ENCODE data around the gene BAG3. TPM values are rescaled to one million over a fixed set of nuclear protein-coding genes. Genes with fewer than 3 reads are reported as not detected.

The BAG3 gene
- total and polyA plus RNA-seq, 9 of the 15 experiments (the other 6 are each of a cell fraction or from before 2014, with no cell fraction given): 2.6 to 27.4 (median 7.2) TPM

GRCh38 chr10:119659951-119660350 is 8.8 kb downstream of the BAG3 start:
- DNase-seq (ENCODE audit: extremely low read depth in 1 of 4, low spot score in 3 of 4): no peak
- CTCF ChIA-PET (ENCODE audit: low intra/inter-chr PET ratio): no interaction called here
- BruUV-seq (replicated peaks): no TSS peak
- intact Hi-C loops (cut with micrococcal nuclease) (loop anchor here (10.0 kb wide), 1 partner anchor 115 kb away; the partner anchor contains the start of gene RGS10), in situ Hi-C loops (cut with MboI) (no loop called here)
- H3K79me2 ChIP-seq (ENCODE audit: control insufficient read depth, insufficient read depth, low read length): peaks cover 93% of the 10 kb centered on the region
- H3K9me3 ChIP-seq (replicated peaks; ENCODE audit: control insufficient read depth, insufficient read depth, low read depth, low read length): no peaks in the 10 kb centered on the region
- peaks cover 42% of the 10 kb centered on the region; the same call in 2 of the 3 replicates for H3K36me3 ChIP-seq (ENCODE audit: control insufficient read depth, insufficient read depth, low read length)
- H3K4me3 ChIP-seq: no peak overlapping the region
- POLR2A ChIA-PET: no interaction called here
- 97% methylated on average over 9 of the region's 10 CpGs for WGBS (ENCODE audit: insufficient coverage, low coverage, missing lambda C conversion rate)
- FAIRE-seq: no peak
- no peak overlapping the region for H2AFZ ChIP-seq (ENCODE audit: low read depth, low read length)
- H4K20me1 ChIP-seq (replicated peaks; ENCODE audit: control insufficient read depth, insufficient read depth, low read length): peaks cover 31% of the 10 kb centered on the region
- H3K9me1 ChIP-seq (ENCODE audit: control insufficient read depth, insufficient read depth, low read length): peaks cover 7% of the 10 kb centered on the region
- ATAC-seq: no peak
- no peaks in the 10 kb centered on the region for H3K27me3 ChIP-seq (ENCODE audit: control insufficient read depth in 2 of 2, insufficient read depth in 2 of 2, low read length in 2 of 2)
- TF ChIP-seq ZNF507 (tag; conservative IDR thresholded peaks at IDR 0.05) (no peak), RFX1 (IDR thresholded peaks at IDR 0.05) (no peak), BCL6 (CRISPR knock-in tag; IDR thresholded peaks at IDR 0.05) (no peak), ZNF699 (CRISPR knock-in tag; IDR thresholded peaks at IDR 0.05; ENCODE audit: insufficient replicate concordance) (no peak), HCFC1 (IDR thresholded peaks at IDR 0.05; ENCODE audit: low read depth, low read length) (no peak), MEF2D (tag; conservative IDR thresholded peaks at IDR 0.05; ENCODE audit: low read depth) (no peak), NFIC (IDR thresholded peaks at IDR 0.05) (no peak), ESRRB (CRISPR knock-in tag; IDR thresholded peaks at IDR 0.05; ENCODE audit: borderline replicate concordance) (no peak), NBN (IDR thresholded peaks at IDR 0.05; ENCODE audit: low read depth) (no peak), BACH1 (tag; IDR thresholded peaks at IDR 0.05) (no peak), ZNF24 (IDR thresholded peaks at IDR 0.05) (no peak), NONO (IDR thresholded peaks at IDR 0.05; ENCODE audit: low read depth in 2 of 2, low read length in 1 of 2) (no peak), SMARCB1 (IDR thresholded peaks at IDR 0.05; ENCODE audit: insufficient read length, low read depth) (no peak), PHB (CRISPR knock-in tag; IDR thresholded peaks at IDR 0.05) (no peak), ETV1 (tag; conservative IDR thresholded peaks at IDR 0.05; ENCODE audit: low read depth) (no peak), ZNF707 (CRISPR knock-in tag; conservative IDR thresholded peaks at IDR 0.05) (no peak), U2AF1 (optimal IDR thresholded peaks at IDR 0.05; ENCODE audit: low read depth, low read length) (no peak), ZNF408 (CRISPR knock-in tag; IDR thresholded peaks at IDR 0.05; ENCODE audit: low read depth) (no peak), TSC22D4 (tag; IDR thresholded peaks at IDR 0.05) (no peak)
- TF ChIP-seq, protein P1, sequence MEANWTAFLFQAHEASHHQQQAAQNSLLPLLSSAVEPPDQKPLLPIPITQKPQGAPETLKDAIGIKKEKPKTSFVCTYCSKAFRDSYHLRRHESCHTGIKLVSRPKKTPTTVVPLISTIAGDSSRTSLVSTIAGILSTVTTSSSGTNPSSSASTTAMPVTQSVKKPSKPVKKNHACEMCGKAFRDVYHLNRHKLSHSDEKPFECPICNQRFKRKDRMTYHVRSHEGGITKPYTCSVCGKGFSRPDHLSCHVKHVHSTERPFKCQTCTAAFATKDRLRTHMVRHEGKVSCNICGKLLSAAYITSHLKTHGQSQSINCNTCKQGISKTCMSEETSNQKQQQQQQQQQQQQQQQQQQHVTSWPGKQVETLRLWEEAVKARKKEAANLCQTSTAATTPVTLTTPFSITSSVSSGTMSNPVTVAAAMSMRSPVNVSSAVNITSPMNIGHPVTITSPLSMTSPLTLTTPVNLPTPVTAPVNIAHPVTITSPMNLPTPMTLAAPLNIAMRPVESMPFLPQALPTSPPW (CRISPR knock-in tag; IDR thresholded peaks at IDR 0.05): no peak
- H3K27ac ChIP-seq (ENCODE audit: extremely low read depth, low read depth, low read length): no peak overlapping the region
- H3K4me1 ChIP-seq (replicated peaks in 1 of 2; ENCODE audit: control insufficient read depth in 2 of 2, insufficient read depth in 2 of 2, low read length in 2 of 2): peaks cover 43 to 58% of the 10 kb centered on the region in 2 experiments
- no peak overlapping the region for H3K4me2 ChIP-seq (ENCODE audit: insufficient read depth, low read length)
- peak overlapping the region in 1 of 2 experiments; percentile 17; a peak in 1 of 4 replicates for H3K9ac ChIP-seq (ENCODE audit: insufficient read depth in 1 of 2, low read depth in 2 of 2, low read length in 2 of 2)
